ENCODE results near the gene ART3. TPM values are rescaled to one million over a fixed set of nuclear protein-coding genes. Genes with fewer than 3 reads are reported as not detected.

The ART3 gene
- polyA plus RNA-seq, 1 donor (not counting 4 experiments of a cell fraction or from before 2014, with no cell fraction given): 0.64 TPM

DNA sequence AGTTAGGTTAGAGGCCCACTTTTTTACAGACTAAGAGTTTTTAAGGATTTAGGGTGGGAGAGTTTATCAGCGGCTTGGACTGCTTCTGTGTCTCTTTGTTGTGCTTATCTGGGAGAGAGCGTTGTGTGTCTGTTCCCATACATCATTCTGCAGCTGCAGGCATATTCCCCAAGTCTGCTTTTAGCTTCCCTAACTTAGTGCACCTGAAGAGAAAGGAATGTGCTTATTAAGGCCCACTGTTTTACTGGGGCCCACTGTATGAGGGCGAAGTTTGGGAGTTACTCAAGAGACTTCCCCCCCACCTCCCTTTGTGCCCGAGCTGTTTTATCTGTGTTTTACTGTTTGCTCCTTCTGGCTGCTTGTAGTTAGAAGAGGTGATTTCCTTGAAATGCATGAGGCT is 31.9 kb downstream of the ART3 start:
- Histone ChIP-seq H3K27me3 (ENCODE audit: control insufficient read depth, extremely low read depth, insufficient read depth, low read length) (no peaks in the 10 kb centered on the region), H3K9ac (ENCODE audit: control insufficient read depth, extremely low read depth, insufficient read depth, low read length) (no peak overlapping the region), H2AFZ (ENCODE audit: control insufficient read depth, low read length) (no peak overlapping the region), H3K27ac (ENCODE audit: control insufficient read depth, insufficient read depth, low read length) (no peak overlapping the region), H4K20me1 (ENCODE audit: control insufficient read depth, extremely low read depth, insufficient read depth, low read length) (no peaks in the 10 kb centered on the region), H3K79me2 (ENCODE audit: control insufficient read depth, insufficient read depth, low read length) (no peaks in the 10 kb centered on the region), H3K9me1 (ENCODE audit: control insufficient read depth, extremely low read depth, insufficient read depth, low read length) (no peaks in the 10 kb centered on the region), H3K36me3 (ENCODE audit: control insufficient read depth in 2 of 2, extremely low read depth in 1 of 2, insufficient read depth in 2 of 2, low read length in 2 of 2) (no peaks in the 10 kb centered on the region), H3K4me1 (ENCODE audit: control insufficient read depth, extremely low read depth, insufficient read depth, low read length) (no peaks in the 10 kb centered on the region), H3K9me3 (ENCODE audit: control insufficient read depth, low read depth, low read length) (no peaks in the 10 kb centered on the region), H3K4me3 (ENCODE audit: control insufficient read depth in 2 of 3, extremely low read depth in 1 of 3, insufficient read depth in 2 of 3, low read depth in 1 of 3, low read length in 3 of 3) (no peak overlapping the region), H3K4me2 (ENCODE audit: control insufficient read depth, extremely low read depth, insufficient read depth, low read depth, low read length) (no peak overlapping the region)
- FAIRE-seq (no peak), DNase-seq (ENCODE audit: low read depth, low spot score) (no peak)
- TF ChIP-seq EZH2 (IDR thresholded peaks at IDR 0.05; ENCODE audit: low read length) (no peak), CTCF (optimal IDR thresholded peaks at IDR 0.05 in 1 of 3, IDR thresholded peaks at IDR 0.05 in 1 of 3, conservative IDR thresholded peaks at IDR 0.05 in 1 of 3; ENCODE audit: extremely low read depth in 1 of 3, insufficient read depth in 2 of 3, low read length in 3 of 3) (no peak)
- dilution Hi-C loops (cut with MboI; ENCODE audit: extremely low pct_ligation_motif_present, low sequenced_read_pairs): no loop called here

GRCh38 chr4:76108467-76109181 is 34.1 kb downstream of the ART3 start:
- Histone ChIP-seq H3K9ac (ENCODE audit: control insufficient read depth, extremely low read depth, insufficient read depth, low read length) (no peak overlapping the region), H3K27ac (ENCODE audit: control insufficient read depth, insufficient read depth, low read length) (no peak overlapping the region), H3K4me2 (ENCODE audit: control insufficient read depth, extremely low read depth, insufficient read depth, low read depth, low read length) (no peak overlapping the region), H2AFZ (ENCODE audit: control insufficient read depth, low read length) (no peak overlapping the region), H3K36me3 (ENCODE audit: control insufficient read depth in 2 of 2, extremely low read depth in 1 of 2, insufficient read depth in 2 of 2, low read length in 2 of 2) (no peaks in the 10 kb centered on the region), H3K79me2 (ENCODE audit: control insufficient read depth, insufficient read depth, low read length) (no peaks in the 10 kb centered on the region), H3K9me3 (ENCODE audit: control insufficient read depth, low read depth, low read length) (no peaks in the 10 kb centered on the region), H3K27me3 (ENCODE audit: control insufficient read depth, extremely low read depth, insufficient read depth, low read length) (no peaks in the 10 kb centered on the region), H3K9me1 (ENCODE audit: control insufficient read depth, extremely low read depth, insufficient read depth, low read length) (no peaks in the 10 kb centered on the region), H3K4me3 (ENCODE audit: control insufficient read depth in 2 of 3, extremely low read depth in 1 of 3, insufficient read depth in 2 of 3, low read depth in 1 of 3, low read length in 3 of 3) (no peak overlapping the region), H3K4me1 (ENCODE audit: control insufficient read depth, extremely low read depth, insufficient read depth, low read length) (no peaks in the 10 kb centered on the region), H4K20me1 (ENCODE audit: control insufficient read depth, extremely low read depth, insufficient read depth, low read length) (no peaks in the 10 kb centered on the region)
- dilution Hi-C loops (cut with MboI; ENCODE audit: extremely low pct_ligation_motif_present, low sequenced_read_pairs): no loop called here
- FAIRE-seq (no peak), DNase-seq (ENCODE audit: low read depth, low spot score) (no peak)
- TF ChIP-seq EZH2 (IDR thresholded peaks at IDR 0.05; ENCODE audit: low read length): no peak
- TF ChIP-seq CTCF (optimal IDR thresholded peaks at IDR 0.05 in 1 of 3, IDR thresholded peaks at IDR 0.05 in 1 of 3, conservative IDR thresholded peaks at IDR 0.05 in 1 of 3; ENCODE audit: extremely low read depth in 1 of 3, insufficient read depth in 2 of 3, low read length in 3 of 3): no peak
